Stomach (tissue), 9 donors: Measurements from ENCODE around the gene XXYLT1. TPM values are rescaled to one million over a fixed set of nuclear protein-coding genes. Genes with fewer than 3 reads are reported as not detected.

Experiments used
- DNase-seq, 2 donors: peaks; one replicate each; pipeline versions ENCODE4 v3.0.0 to v3.0.0-alpha.2; 2013 to 2019
- H3K27ac ChIP-seq, 5 donors: fragments of 200-600 bp in 4 of 5; sonication (generic) in 4 of 5; one replicate each; pipeline ENCODE4 v1.5.1; 2013 to 2019; ENCODE audit warnings: mild to moderate bottlenecking in 1 of 5, moderate library complexity in 1 of 5
- H3K27me3 ChIP-seq, 3 donors: fragments of 200-600 bp; sonication (generic); one replicate each; pipeline ENCODE4 v1.5.1; 2017 to 2019; ENCODE audit warnings: mixed run types in 1 of 3
- H3K36me3 ChIP-seq, 4 donors: fragments of 200-600 bp; sonication (generic); 1 replicate in 3 of 4; 2 replicates in 1 of 4; pipeline ENCODE4 v1.5.1; 2016 to 2019
- H3K4me1 ChIP-seq, 4 donors: fragments of 200-600 bp; sonication (generic); one replicate each; pipeline ENCODE4 v1.5.1; 2016 to 2019
- H3K4me3 ChIP-seq, 4 donors: fragments of 200-600 bp; sonication (generic) in 3 of 4; one replicate each; pipeline ENCODE4 v1.5.1; 2016 to 2019; ENCODE audit warnings: mild to moderate bottlenecking in 1 of 4
- H3K9me3 ChIP-seq, 4 donors: fragments of 200-600 bp; sonication (generic); one replicate each; pipeline ENCODE4 v1.5.1; 2016 to 2019
- EP300 ChIP-seq: sonication (generic); formaldehyde crosslinking; IDR thresholded peaks from one replicate; pipeline ENCODE4 v1.6.1; 2017; ENCODE audit warnings: antibody characterized with exemption
- POLR2A ChIP-seq, 4 donors: fragments of 450-650 bp; IDR thresholded peaks; one replicate each; pipeline ENCODE4 v1.6.1; 2016; ENCODE audit warnings: antibody characterized with exemption in 4 of 4, control low read depth in 2 of 4, mild to moderate bottlenecking in 1 of 4, moderate library complexity in 1 of 4
- POLR2AphosphoS5 ChIP-seq, 3 donors: sonication (generic); formaldehyde crosslinking; IDR thresholded peaks; one replicate each; pipeline ENCODE4 v1.6.1; 2016; ENCODE audit warnings: antibody characterized with exemption in 3 of 3
- WGBS, 5 donors: extraction: QIAGEN DNeasy Blood & Tissue Kit in 3 of 5; methylation state at CpG; one replicate each; pipeline versions ENCODE4 v1.1.5 to v1.1.7; 2013 to 2018; 5-methylcytosine and 5-hydroxymethylcytosine counted together
- intact Hi-C: fragments of 100-400 bp; cut with DNase I; formaldehyde crosslinking; loops from one replicate; pipeline ENCODE4 v1.15.1; 2023; ENCODE audit warnings: low total_unique reads
- polyA plus RNA-seq, 3 donors: library from polyadenylated mRNA; stranded (reverse); fragments of 200-250 nt; gene quantifications; one replicate each; pipeline ENCODE4 v1.2.3, GENCODE V29; 2013
- total RNA-seq, 5 donors: library from RNA; depleted of rRNA; stranded (reverse); fragments of >200 nt; gene quantifications; one replicate each; pipeline versions ENCODE4 v1.1.0 to v1.2.3, GENCODE V29; 2014 to 2016
- TF ChIP-seq, protein P1 (sequence below), 7 experiments: fragments of 450-650 bp in 4 of 7; fragments of 200-600 bp in 3 of 7; sonication (generic) in 3 of 7; IDR thresholded peaks; one replicate each; pipeline ENCODE4 v1.5.1; 2016 to 2019; ENCODE audit warnings: antibody characterized with exemption in 7 of 7, control low read depth in 2 of 7, mild to moderate bottlenecking in 1 of 7
- donor health status: healthy with polysubstance abuse.
- donor health status: Bipolar disorder and iron deficiency.
- donor health status: healthy.

The XXYLT1 gene
- total and polyA plus RNA-seq, 8 donors, result 2.1 to 41.5 (median 11.4) TPM; not detected in 1

DNA sequence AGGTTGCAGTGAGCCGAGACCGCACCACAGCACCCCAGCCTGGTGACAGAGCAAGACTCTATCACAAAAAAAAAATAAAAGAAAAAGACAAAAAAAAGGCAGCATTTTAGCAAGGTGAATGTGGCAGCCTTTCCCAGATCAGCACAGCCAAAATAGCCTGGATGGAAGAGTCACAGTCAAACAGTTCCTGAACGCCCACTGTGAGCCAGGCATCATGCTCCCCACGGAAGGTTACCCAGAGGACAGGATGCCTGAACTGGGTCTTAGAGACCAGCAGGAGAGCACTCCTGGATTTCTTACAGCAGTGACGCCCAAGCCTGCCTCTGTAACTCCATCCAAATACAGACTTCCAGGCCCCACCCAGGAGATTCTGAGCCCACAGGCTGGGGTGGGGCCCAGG, 4.5 kb downstream of the XXYLT1 start:
- intact Hi-C loops, result no loop called here
- H3K27ac ChIP-seq, result no peak overlapping the region
- no peaks in the 10 kb centered on the region for H3K27me3 ChIP-seq
- WGBS, 5 donors, result 86 to 94% (median 90%) methylated on average over 5 of the region's 5 CpGs
- no peak for DNase-seq
- no peak overlapping the region for H3K4me3 ChIP-seq
- peaks cover 0 to 14% (median 0%) of the 10 kb centered on the region in 4 donors for H3K36me3 ChIP-seq
- H3K9me3 ChIP-seq, result no peaks in the 10 kb centered on the region
- H3K4me1 ChIP-seq, result peaks cover 13 to 34% (median 21%) of the 10 kb centered on the region in 4 donors
- no peak for TF ChIP-seq POLR2A (IDR thresholded peaks at IDR 0.05)
- TF ChIP-seq EP300, result no peak
- TF ChIP-seq, protein P1, sequence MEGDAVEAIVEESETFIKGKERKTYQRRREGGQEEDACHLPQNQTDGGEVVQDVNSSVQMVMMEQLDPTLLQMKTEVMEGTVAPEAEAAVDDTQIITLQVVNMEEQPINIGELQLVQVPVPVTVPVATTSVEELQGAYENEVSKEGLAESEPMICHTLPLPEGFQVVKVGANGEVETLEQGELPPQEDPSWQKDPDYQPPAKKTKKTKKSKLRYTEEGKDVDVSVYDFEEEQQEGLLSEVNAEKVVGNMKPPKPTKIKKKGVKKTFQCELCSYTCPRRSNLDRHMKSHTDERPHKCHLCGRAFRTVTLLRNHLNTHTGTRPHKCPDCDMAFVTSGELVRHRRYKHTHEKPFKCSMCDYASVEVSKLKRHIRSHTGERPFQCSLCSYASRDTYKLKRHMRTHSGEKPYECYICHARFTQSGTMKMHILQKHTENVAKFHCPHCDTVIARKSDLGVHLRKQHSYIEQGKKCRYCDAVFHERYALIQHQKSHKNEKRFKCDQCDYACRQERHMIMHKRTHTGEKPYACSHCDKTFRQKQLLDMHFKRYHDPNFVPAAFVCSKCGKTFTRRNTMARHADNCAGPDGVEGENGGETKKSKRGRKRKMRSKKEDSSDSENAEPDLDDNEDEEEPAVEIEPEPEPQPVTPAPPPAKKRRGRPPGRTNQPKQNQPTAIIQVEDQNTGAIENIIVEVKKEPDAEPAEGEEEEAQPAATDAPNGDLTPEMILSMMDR (IDR thresholded peaks at IDR 0.05), result no peak
- no peak for TF ChIP-seq POLR2AphosphoS5 (IDR thresholded peaks at IDR 0.05)

DNA sequence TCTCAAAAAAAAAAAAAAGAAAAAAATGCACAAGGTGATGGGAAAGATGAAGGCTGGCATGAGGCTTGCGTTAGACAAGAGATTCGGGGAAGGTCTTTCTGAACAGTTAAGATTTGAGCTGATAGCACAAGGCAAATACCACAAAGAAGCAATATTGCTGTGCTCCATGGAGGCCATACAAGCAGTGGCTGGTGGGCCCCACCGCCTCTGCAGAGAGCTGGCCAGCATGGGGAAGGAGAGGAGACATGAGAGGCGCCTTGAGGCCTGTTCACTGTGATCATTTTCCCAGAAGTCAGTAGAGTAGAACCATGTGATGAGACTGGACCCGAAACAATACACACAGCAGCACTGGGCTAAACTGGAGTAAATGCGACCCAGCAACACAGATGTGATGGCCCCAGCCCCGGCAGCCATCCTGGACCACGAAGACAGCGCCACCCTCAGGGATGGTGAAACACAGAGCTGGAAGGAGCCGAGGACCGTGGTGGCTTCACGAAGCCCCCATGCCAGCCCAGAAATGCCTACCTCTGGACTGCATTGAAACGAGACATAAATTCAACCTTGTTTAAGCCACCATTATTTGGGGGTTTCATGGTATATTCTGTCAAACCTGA, 5.5 kb downstream of the XXYLT1 start:
- Histone ChIP-seq H3K9me3 (no peaks in the 10 kb centered on the region), H3K27me3 (no peaks in the 10 kb centered on the region), H3K4me1 (peaks cover 18 to 40% (median 28%) of the 10 kb centered on the region in 4 donors), H3K4me3 (no peak overlapping the region), H3K36me3 (peaks cover 0 to 14% (median 0%) of the 10 kb centered on the region in 4 donors), H3K27ac (no peak overlapping the region)
- 91 to 95% (median 94%) methylated on average over 13 of the region's 13 CpGs for WGBS, 5 donors
- intact Hi-C loops, result no loop called here
- DNase-seq, result no peak
- no peak for TF ChIP-seq POLR2A (IDR thresholded peaks at IDR 0.05)
- no peak for TF ChIP-seq POLR2AphosphoS5 (IDR thresholded peaks at IDR 0.05)
- TF ChIP-seq EP300, result no peak
- TF ChIP-seq, protein P1 (IDR thresholded peaks at IDR 0.05), result no peak

- H3K36me3 ChIP-seq, result peaks cover 0 to 14% (median 0%) of the 10 kb centered on the region in 4 donors
- no peaks in the 10 kb centered on the region for H3K27me3 ChIP-seq
- 85 to 92% (median 88%) methylated on average over 10 of the region's 10 CpGs for WGBS, 5 donors
- no peaks in the 10 kb centered on the region for H3K9me3 ChIP-seq
- peaks cover 14 to 37% (median 26%) of the 10 kb centered on the region in 4 donors for H3K4me1 ChIP-seq
- no peak overlapping the region for H3K4me3 ChIP-seq
- intact Hi-C loops, result loop anchor here (5.0 kb wide), 1 partner anchor 582 kb away; no protein-coding TSS in a partner anchor
- no peak for DNase-seq
- TF ChIP-seq POLR2AphosphoS5 (IDR thresholded peaks at IDR 0.05), result no peak
- no peak for TF ChIP-seq POLR2A (IDR thresholded peaks at IDR 0.05)
- TF ChIP-seq EP300, result no peak
- TF ChIP-seq, protein P1 (IDR thresholded peaks at IDR 0.05), result no peak
- no peak overlapping the region for H3K27ac ChIP-seq
These were observed 6.9 kb downstream of the XXYLT1 start for GRCh38 chr3:195263925-195264600.

GRCh38 chr3:195263193-195263924, 7.6 kb downstream of the XXYLT1 start:
- peaks cover 21 to 37% (median 32%) of the 10 kb centered on the region in 4 donors for H3K4me1 ChIP-seq
- intact Hi-C loops, result loop anchor here (5.0 kb wide), 1 partner anchor 581 kb away; no protein-coding TSS in a partner anchor
- H3K36me3 ChIP-seq, result peaks cover 0 to 14% (median 0%) of the 10 kb centered on the region in 4 donors
- TF ChIP-seq, protein P1 (IDR thresholded peaks at IDR 0.05), result no peak
- TF ChIP-seq POLR2AphosphoS5 (IDR thresholded peaks at IDR 0.05) (no peak), EP300 (no peak), POLR2A (IDR thresholded peaks at IDR 0.05) (no peak)
- H3K27ac ChIP-seq, result no peak overlapping the region
- whole genome bisulfite sequencing, 5 donors, result 68 to 83% (median 78%) methylated on average over 11 of the region's 11 CpGs
- no peaks in the 10 kb centered on the region for H3K27me3 ChIP-seq
- DNase-seq, result no peak
- H3K9me3 ChIP-seq, result no peaks in the 10 kb centered on the region
- H3K4me3 ChIP-seq, result no peak overlapping the region
